ENCODE data around the gene WDR38.

DNA sequence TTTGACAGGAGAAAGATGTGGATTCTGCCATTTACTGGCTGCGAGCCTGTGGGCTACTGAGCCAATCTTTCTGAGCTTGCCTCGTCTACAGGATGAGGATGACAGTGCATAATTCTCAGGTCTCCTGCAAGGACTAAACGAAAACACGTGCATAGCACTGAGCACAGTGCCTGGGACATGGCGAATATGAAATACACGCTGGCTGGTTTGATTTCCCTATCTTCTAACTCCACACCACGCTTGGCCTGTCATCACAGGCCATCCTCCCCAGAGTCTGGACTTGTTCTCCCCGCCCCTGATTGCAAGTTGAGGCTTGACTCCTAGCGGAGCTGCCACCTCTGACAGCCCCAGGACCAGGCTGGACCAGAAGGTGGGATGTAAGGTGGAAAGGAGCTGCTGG lies 46.6 kb downstream of the WDR38 start:
- TF ChIP-seq, protein P1, sequence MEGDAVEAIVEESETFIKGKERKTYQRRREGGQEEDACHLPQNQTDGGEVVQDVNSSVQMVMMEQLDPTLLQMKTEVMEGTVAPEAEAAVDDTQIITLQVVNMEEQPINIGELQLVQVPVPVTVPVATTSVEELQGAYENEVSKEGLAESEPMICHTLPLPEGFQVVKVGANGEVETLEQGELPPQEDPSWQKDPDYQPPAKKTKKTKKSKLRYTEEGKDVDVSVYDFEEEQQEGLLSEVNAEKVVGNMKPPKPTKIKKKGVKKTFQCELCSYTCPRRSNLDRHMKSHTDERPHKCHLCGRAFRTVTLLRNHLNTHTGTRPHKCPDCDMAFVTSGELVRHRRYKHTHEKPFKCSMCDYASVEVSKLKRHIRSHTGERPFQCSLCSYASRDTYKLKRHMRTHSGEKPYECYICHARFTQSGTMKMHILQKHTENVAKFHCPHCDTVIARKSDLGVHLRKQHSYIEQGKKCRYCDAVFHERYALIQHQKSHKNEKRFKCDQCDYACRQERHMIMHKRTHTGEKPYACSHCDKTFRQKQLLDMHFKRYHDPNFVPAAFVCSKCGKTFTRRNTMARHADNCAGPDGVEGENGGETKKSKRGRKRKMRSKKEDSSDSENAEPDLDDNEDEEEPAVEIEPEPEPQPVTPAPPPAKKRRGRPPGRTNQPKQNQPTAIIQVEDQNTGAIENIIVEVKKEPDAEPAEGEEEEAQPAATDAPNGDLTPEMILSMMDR (CRISPR knock-in tag; IDR thresholded peaks at IDR 0.05) = no peak
- TF ChIP-seq ZNF292 (CRISPR knock-in tag; IDR thresholded peaks at IDR 0.05; ENCODE audit: borderline replicate concordance, low read depth) (no peak), GTF2F1 (IDR thresholded peaks at IDR 0.05; ENCODE audit: low read length) (no peak), ZNF792 (CRISPR knock-in tag; IDR thresholded peaks at IDR 0.05) (no peak), TMF1 (CRISPR knock-in tag; IDR thresholded peaks at IDR 0.05; ENCODE audit: low read depth) (no peak)
- TF ChIP-seq, protein P2, sequence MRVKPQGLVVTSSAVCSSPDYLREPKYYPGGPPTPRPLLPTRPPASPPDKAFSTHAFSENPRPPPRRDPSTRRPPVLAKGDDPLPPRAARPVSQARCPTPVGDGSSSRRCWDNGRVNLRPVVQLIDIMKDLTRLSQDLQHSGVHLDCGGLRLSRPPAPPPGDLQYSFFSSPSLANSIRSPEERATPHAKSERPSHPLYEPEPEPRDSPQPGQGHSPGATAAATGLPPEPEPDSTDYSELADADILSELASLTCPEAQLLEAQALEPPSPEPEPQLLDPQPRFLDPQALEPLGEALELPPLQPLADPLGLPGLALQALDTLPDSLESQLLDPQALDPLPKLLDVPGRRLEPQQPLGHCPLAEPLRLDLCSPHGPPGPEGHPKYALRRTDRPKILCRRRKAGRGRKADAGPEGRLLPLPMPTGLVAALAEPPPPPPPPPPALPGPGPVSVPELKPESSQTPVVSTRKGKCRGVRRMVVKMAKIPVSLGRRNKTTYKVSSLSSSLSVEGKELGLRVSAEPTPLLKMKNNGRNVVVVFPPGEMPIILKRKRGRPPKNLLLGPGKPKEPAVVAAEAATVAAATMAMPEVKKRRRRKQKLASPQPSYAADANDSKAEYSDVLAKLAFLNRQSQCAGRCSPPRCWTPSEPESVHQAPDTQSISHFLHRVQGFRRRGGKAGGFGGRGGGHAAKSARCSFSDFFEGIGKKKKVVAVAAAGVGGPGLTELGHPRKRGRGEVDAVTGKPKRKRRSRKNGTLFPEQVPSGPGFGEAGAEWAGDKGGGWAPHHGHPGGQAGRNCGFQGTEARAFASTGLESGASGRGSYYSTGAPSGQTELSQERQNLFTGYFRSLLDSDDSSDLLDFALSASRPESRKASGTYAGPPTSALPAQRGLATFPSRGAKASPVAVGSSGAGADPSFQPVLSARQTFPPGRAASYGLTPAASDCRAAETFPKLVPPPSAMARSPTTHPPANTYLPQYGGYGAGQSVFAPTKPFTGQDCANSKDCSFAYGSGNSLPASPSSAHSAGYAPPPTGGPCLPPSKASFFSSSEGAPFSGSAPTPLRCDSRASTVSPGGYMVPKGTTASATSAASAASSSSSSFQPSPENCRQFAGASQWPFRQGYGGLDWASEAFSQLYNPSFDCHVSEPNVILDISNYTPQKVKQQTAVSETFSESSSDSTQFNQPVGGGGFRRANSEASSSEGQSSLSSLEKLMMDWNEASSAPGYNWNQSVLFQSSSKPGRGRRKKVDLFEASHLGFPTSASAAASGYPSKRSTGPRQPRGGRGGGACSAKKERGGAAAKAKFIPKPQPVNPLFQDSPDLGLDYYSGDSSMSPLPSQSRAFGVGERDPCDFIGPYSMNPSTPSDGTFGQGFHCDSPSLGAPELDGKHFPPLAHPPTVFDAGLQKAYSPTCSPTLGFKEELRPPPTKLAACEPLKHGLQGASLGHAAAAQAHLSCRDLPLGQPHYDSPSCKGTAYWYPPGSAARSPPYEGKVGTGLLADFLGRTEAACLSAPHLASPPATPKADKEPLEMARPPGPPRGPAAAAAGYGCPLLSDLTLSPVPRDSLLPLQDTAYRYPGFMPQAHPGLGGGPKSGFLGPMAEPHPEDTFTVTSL (CRISPR knock-in tag; IDR thresholded peaks at IDR 0.05; ENCODE audit: borderline replicate concordance) = no peak
